ENCODE results near the gene NDP.

The NDP gene

DNA sequence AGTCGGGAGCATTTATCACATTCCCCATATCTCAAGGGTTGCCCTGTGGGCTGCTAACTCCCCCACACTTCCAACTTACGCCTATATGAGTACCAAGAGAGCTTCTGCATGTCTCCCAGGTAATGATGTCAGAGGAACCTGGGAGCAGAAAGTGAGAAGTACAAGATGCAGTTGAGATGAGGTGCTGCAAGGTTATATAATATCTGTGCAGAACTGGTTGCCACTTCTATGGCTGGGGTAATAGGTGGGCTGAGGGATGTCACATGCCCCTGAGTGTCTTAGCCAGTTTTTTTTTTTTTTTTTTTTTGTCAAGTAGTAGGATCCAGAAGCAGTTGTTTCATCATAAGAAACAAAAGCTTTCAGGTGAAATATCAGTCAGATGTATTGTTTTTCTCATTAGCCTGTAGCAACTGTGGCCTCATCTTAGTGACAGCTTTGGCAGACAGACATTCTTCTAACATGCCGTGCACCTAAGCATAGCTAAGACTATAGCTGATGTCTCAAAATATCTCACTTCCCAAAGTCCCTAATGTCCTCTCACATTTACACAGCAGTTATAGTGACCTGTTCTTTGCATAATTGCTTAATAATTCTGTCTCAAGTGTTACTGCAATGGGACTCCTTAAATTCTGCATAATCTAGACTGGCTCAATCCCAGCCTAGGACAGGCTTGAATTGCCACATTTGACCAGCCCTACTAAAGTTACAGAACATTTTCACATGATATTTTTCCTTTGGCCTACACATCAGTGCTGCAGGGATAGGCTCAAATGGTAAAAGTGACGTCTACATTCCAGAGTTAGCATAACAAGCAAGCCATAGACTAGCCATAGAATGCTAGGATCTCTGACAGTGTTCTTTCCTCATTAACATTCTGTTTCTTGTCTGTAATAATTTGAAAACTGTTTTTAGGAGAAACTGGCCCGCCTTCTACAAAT lies 73.0 kb downstream of the NDP start:
- H3K36me3 ChIP-seq (ENCODE audit: control insufficient read depth in 1 of 2, insufficient read depth in 2 of 2, low read depth in 1 of 2, low read length in 2 of 2), result no peaks in the 10 kb centered on the region
- H3K23ac ChIP-seq (ENCODE audit: low read length in 2 of 2), result no peak overlapping the region
- H3K4me1 ChIP-seq (ENCODE audit: control insufficient read depth, insufficient read depth, low read depth, low read length), result peaks cover 1% of the 10 kb centered on the region
- H2AFZ ChIP-seq (ENCODE audit: low read depth, low read length), result no peak overlapping the region
- H2AK5ac ChIP-seq (ENCODE audit: low read length, severe bottlenecking), result no peak overlapping the region
- peaks cover 0 to 5% of the 10 kb centered on the region in 2 experiments for H3K27me3 ChIP-seq (ENCODE audit: control insufficient read depth in 1 of 2, insufficient read depth in 1 of 2, low read length in 2 of 2)
- H3K4ac ChIP-seq (ENCODE audit: low read depth in 1 of 2, low read length in 2 of 2), result no peak overlapping the region
- H3K4me2 ChIP-seq (ENCODE audit: low read length, poor library complexity, severe bottlenecking), result no peak overlapping the region
- no peak for DNase-seq
- no peak overlapping the region for H2BK5ac ChIP-seq (ENCODE audit: low read depth, low read length, poor library complexity, severe bottlenecking)
- no peak overlapping the region for H3K14ac ChIP-seq (ENCODE audit: low read length in 2 of 2)
- no peak overlapping the region for H3K9ac ChIP-seq (ENCODE audit: low read length)
- no peak overlapping the region for H3K4me3 ChIP-seq (ENCODE audit: insufficient read depth in 1 of 2, low read depth in 1 of 2, low read length in 2 of 2)
- H2BK12ac ChIP-seq (ENCODE audit: low read length in 2 of 2), result no peak overlapping the region
- 94% methylated on average over 3 of the region's 5 CpGs for WGBS
- H2BK120ac ChIP-seq (ENCODE audit: low read depth, low read length), result no peak overlapping the region
- no peak overlapping the region for H3K27ac ChIP-seq (ENCODE audit: low read length, poor library complexity, severe bottlenecking)
- no peaks in the 10 kb centered on the region for H3K9me3 ChIP-seq (ENCODE audit: control insufficient read depth, low read length)
- no peaks in the 10 kb centered on the region for H3K79me1 ChIP-seq (replicated peaks; ENCODE audit: low read length, poor library complexity, severe bottlenecking)
- no peak overlapping the region for H3K18ac ChIP-seq (ENCODE audit: low read depth in 1 of 2, low read length in 2 of 2)
- H4K8ac ChIP-seq (ENCODE audit: low read length), result no peak overlapping the region
- no peak overlapping the region for H2BK15ac ChIP-seq (ENCODE audit: low read depth, poor library complexity, severe bottlenecking)
- no peak overlapping the region for H4K91ac ChIP-seq (ENCODE audit: low read length)
